Coronary artery (tissue), 2 donors: ENCODE measurements around the gene POU5F1.

Source experiments
- DNase-seq: peaks from one replicate; pipeline ENCODE4 v3.0.0-alpha.2; 2017; ENCODE audit warnings: low spot score
- H3K27ac ChIP-seq, 2 donors: fragments of 200-600 bp; sonication (generic); one replicate each; pipeline ENCODE4 v1.5.1; 2016 to 2019
- H3K4me3 ChIP-seq: fragments of 200-600 bp; sonication (generic); 2 replicates; pipeline ENCODE4 v1.5.1; 2016; ENCODE audit warnings: mild to moderate bottlenecking, moderate library complexity
- CTCF ChIP-seq: fragments of 200-600 bp; sonication (generic); IDR thresholded peaks from one replicate; pipeline ENCODE4 v1.5.1; 2019; ENCODE audit warnings: antibody characterized with exemption

Gene POU5F1

GRCh38 chr6:31116661-31117385 is 53.7 kb downstream of the POU5F1 start:
- no peak for DNase-seq
- Histone ChIP-seq H3K4me3 (peak overlapping the region; percentile 51), H3K27ac (no peak overlapping the region)

GRCh38 chr6:31115941-31116560 is 54.4 kb downstream of the POU5F1 start:
- Histone ChIP-seq H3K27ac (peak overlapping the region in 1 of 2 donors; percentile 11), H3K4me3 (no peak overlapping the region)
- TF ChIP-seq CTCF = no peak
- no peak for DNase-seq

More at GRCh38 chr6:31116661-31117385, 53.7 kb downstream of the POU5F1 start:
- no peak for TF ChIP-seq CTCF

- no peak for TF ChIP-seq CTCF
- Histone ChIP-seq H3K27ac (peak overlapping the region in 1 of 2 donors; percentile 47), H3K4me3 (peak overlapping the region; percentile 41)
- no peak for DNase-seq
Measured at GRCh38 chr6:31114970-31115849, 55.3 kb downstream of the POU5F1 start.

- no peak for DNase-seq
- Histone ChIP-seq H3K27ac (peak within 1 kb of the TSS in 1 of 2 donors; percentile 47), H3K4me3 (peak within 1 kb of the TSS; percentile 41)
Measured at GRCh38 chr6:31114541-31114878, 56.0 kb downstream of the POU5F1 start, which contains the start of gene PSORS1C1. Gene PSORS1C1 (plus strand): TSS chr6:31114800. CDS start chr6:31129633, 14,833 bp downstream.

More at GRCh38 chr6:31114541-31114878, 56.0 kb downstream of the POU5F1 start, which contains the start of gene PSORS1C1:
- TF ChIP-seq CTCF = no peak
